AG09309 (cell line): Measurements from ENCODE around the gene CHCHD6.

Source experiments
- DNase-seq: peaks from one replicate; pipeline ENCODE4 v3.0.0-alpha.2; 2010; ENCODE audit warnings: low read depth
- H3K4me3 ChIP-seq: 2 replicates; pipeline ENCODE4 v1.5.1; 2011; ENCODE audit warnings: mild to moderate bottlenecking, low read depth, low read length, moderate library complexity; ENCODE audit not compliant: control insufficient read depth
- TF ChIP-seq, protein P1 (sequence below): IDR thresholded peaks from 2 replicates; pipeline ENCODE4 v1.5.1; 2011; ENCODE audit warnings: mild to moderate bottlenecking, low read depth, low read length, inconsistent platforms; ENCODE audit not compliant: insufficient read depth, control insufficient read depth; ENCODE audit errors: missing control alignments

Gene CHCHD6

DNA sequence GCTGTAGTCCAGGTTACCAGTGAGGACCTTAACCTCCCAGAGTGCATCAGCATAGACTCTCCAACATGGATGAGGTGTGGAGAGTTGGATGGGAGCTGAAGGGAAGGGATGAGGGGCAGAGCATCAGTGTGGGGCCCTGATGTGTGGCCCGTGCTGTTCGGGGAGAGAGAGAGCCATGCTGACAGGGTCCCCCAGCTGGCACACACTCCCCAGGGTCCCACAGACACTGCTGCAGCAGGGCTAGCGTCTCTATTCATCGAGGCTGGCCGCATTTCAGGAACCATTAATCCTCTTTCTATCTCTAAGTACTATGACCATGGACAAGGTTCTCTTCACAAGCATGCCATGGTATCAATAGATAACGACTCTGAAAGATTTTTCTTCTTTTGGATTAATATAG lies 192.9 kb downstream of the CHCHD6 start:
- no peak for DNase-seq
- H3K4me3 ChIP-seq, result no peak overlapping the region
- TF ChIP-seq, protein P1, sequence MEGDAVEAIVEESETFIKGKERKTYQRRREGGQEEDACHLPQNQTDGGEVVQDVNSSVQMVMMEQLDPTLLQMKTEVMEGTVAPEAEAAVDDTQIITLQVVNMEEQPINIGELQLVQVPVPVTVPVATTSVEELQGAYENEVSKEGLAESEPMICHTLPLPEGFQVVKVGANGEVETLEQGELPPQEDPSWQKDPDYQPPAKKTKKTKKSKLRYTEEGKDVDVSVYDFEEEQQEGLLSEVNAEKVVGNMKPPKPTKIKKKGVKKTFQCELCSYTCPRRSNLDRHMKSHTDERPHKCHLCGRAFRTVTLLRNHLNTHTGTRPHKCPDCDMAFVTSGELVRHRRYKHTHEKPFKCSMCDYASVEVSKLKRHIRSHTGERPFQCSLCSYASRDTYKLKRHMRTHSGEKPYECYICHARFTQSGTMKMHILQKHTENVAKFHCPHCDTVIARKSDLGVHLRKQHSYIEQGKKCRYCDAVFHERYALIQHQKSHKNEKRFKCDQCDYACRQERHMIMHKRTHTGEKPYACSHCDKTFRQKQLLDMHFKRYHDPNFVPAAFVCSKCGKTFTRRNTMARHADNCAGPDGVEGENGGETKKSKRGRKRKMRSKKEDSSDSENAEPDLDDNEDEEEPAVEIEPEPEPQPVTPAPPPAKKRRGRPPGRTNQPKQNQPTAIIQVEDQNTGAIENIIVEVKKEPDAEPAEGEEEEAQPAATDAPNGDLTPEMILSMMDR, result no peak

GRCh38 chr3:126897943-126898342 lies 193.9 kb downstream of the CHCHD6 start:
- TF ChIP-seq, protein P1, result no peak

DNA sequence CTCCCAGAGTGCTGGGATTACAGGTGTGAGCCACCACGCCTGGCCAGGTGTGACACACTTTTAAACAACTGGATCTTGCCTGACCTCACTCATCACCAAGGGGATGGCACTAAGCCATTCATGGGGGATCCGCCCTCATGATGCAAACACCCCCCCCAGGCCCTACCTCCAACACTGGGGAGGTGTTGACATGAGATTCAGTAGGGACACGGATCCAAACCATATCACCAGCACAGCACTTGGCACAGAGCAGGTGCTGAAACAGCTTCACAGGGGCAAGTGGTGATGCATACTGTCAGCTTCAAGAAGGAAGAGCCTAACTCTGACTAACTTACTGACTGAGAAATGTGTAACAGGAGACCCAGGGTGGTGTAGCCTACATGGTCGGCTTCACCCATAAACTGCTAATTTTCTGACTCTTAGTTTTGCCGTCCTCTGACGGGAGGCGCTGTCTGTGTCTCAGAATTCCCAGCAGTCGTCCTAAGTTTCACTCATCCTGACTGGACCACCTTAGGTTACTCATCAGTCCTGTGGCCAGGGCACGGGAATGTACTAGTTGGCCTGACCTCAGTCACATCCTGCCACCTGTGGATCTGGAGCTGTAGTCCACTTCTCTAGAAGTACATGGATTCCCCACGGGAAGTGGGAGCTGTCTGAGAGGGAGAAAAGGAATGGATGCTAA lies 197.0 kb downstream of the CHCHD6 start:
- TF ChIP-seq, protein P1, result no peak
- H3K4me3 ChIP-seq, result no peak overlapping the region
- DNase-seq, result no peak

More at GRCh38 chr3:126897943-126898342, 193.9 kb downstream of the CHCHD6 start:
- H3K4me3 ChIP-seq, result no peak overlapping the region
- no peak for DNase-seq

DNA sequence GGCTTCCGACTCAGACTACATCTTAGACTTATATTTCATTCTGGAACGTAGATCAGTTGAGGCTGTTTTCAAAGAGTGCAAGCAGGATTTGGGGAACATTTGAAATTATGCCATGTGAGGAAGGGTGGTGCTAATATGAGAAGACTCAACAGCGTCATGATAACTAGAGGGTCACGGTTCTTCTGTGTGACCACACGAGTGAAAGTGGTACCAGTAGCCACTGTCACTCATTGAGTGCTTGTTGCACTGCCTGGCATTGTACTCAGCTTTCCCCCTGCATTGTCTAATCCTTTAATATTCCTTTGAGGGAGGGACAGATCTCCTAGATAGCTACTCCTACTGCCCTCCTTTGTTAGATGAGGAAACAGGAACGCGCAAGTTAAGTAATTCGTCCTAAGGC lies 197.6 kb downstream of the CHCHD6 start:
- TF ChIP-seq, protein P1, result no peak
- no peak for DNase-seq
- no peak overlapping the region for H3K4me3 ChIP-seq

GRCh38 chr3:126903521-126903920 lies 199.5 kb downstream of the CHCHD6 start:
- DNase-seq, result no peak
- no peak overlapping the region for H3K4me3 ChIP-seq
- TF ChIP-seq, protein P1, result no peak

- H3K4me3 ChIP-seq, result no peak overlapping the region
- no peak for DNase-seq
- TF ChIP-seq, protein P1, result no peak
Observed at GRCh38 chr3:126907557-126907956, 203.5 kb downstream of the CHCHD6 start.
